Hepatic stellate cell (primary cell): ENCODE data around the gene MEF2D.
A peak's percentile ranks its signal among the peaks of the same experiment; 100 is the strongest.

ENCODE experiments used
- DNase-seq: peaks from one replicate; pipeline ENCODE4 v3.0.0; 2011; ENCODE audit warnings: low spot score

MEF2D gene

GRCh38 chr1:156499842-156500542, 583 bp downstream of the MEF2D start:
- no peak for DNase-seq

DNA sequence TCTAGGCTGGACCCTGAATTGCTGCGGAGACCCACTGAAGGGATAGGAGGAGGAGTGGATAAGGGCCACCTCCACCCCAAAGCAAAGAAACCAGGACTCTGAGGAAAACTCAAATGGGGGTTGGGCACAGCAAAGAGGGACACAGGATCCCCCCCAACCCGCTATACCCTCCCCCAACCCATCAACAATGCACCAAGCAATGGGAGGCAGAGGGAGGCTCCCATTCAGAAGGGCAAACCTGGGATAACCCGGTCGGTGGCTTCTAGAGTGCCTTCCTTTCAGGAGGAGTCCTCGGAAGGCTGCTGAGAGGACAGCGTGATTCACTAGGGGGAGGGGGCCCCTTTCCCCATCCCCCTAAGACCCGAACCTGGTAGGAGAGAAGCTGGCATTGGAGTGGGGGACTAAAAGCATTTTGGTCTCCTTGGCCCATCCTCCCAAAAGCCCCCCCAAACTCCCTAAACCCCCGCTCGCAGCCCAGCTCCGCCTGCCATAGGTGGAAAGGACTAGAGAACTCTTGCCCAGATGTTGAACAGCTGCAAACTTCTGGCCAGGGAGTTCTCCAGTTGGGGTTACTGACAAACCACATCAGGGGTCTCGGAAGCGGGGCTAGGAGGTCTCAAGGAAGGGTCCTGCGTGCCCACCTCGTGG, 1.3 kb downstream of the MEF2D start:
- DNase-seq: no peak

DNA sequence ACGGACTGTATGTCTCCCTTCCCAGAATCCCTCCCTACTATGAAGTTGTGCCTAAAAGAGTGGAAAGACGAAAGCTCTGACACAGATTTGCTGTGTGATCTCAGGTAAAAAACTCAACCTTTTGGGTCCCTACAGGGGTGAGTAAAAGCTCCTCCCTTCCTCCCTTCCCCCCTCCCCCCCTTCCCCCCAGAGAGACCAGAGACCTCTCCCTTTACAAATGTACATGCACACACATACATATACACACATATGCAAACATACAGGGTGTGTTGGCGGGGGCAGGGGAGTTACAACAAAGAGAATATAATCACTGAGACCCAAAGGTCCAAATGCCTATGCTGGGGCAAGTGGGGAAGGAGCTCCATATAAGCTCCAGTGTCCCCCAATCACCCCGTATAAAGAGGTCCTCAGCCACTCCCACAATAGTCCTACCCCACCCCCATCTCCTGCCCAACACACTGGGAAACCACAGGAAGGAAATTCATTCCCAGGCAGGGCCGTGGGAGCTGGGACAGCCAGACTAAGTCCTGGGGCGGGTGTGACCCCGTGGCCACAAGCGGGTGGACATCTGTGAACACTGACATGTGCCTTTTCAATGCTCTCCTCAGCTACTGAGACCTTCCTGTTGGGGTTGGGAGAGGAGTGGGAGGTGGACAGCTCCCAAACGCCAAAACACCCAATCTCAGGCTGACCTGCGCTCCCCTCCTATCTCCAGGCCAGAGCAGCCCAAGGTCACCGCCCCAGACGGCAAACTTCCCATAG, 2.0 kb downstream of the MEF2D start:
- no peak for DNase-seq

DNA sequence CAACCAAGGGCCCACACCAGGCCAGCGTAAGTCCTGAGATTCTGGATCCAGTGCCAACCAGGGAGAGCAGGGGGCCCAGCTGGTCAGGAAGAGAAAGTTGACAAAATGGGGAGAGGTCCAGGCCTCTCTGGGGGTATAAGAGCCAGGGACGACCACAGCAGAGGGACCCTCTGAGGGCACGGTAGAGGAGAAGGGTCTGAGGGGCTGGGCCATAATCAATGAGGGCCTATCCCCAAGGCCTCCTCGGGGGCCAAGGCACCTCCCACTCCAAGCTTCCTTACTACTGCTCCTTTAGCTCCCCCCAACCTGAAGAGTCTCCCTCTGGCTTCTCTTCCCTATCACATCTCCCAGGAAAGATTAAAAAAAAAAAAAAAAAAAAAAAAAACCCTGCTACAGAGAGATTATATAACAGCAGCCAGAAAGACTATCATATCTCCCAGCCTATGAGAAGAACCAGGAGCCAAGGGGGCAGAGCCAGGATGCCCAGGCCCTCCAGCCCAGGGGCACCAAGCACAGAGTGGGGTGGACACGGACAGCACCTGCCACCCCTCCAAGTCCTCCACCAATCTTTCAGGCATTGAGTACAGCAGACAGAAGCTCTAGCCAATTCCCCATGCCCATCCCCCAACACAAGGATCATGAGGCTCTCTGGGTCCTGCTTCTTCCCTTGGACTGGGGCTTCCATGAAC, 2.7 kb downstream of the MEF2D start:
- DNase-seq: no peak

DNA sequence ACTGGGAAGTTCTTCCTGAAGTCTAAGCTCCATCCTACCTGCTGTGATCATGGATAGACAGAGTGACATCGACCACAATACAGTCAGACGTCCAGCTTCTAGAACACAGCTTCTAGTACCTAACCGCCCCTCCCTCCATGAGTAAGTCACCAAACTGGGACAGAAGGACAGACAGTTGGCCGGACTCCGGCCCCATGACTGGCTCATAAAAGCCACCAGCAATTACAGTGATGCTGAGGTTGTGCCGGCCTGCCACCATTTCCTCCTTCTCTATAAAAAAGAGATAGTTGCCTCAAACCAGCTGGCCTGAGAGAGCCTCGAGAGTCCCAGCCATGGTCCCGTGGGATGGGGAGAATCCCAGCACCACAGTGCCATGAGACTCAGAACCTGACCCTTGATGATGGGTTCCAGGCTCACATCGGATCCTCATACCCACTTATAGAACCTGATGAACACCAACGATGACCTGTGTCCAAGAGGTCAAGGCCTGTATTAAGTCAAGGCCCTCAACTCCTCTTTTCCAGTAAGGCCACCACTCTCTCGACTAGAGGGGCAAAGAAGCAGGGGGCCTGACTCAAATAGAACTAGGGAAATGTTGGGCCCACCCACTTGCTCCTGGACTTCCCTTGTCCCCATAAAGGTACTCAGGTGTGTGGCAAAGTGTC, 3.4 kb downstream of the MEF2D start:
- no peak for DNase-seq

- no peak for DNase-seq
These were observed 4.3 kb downstream of the MEF2D start for GRCh38 chr1:156496211-156496761.

GRCh38 chr1:156495401-156496140, 5.0 kb downstream of the MEF2D start:
- no peak for DNase-seq

DNA sequence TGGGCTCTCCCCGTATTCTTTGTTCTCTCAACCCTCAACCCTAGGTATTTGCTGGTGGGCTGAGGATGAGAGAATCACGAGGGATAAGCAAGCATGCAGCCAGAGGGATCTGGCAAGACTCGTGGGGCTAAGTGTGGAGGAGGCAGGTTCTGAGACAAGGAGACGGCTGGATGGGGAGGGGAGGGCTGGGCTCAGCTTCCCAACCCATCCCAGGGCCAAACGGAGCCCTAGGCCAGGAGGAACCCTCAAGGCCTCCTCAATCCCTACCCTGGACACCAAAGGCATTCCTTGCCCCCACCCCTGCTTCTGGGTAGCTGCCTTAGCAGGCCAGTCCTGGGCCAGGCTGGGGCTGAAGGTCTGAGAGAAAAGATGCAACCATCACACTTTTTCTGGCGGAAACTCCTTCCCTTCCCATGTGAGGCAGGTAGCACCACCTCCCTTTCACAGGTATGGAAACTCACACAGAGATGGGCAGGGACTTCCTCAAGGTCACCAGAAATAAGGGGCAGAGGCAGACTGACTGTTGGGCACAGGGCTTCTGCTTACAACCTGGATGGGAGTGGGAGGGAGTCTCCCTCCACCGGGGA, 6.2 kb downstream of the MEF2D start:
- DNase-seq: no peak

DNA sequence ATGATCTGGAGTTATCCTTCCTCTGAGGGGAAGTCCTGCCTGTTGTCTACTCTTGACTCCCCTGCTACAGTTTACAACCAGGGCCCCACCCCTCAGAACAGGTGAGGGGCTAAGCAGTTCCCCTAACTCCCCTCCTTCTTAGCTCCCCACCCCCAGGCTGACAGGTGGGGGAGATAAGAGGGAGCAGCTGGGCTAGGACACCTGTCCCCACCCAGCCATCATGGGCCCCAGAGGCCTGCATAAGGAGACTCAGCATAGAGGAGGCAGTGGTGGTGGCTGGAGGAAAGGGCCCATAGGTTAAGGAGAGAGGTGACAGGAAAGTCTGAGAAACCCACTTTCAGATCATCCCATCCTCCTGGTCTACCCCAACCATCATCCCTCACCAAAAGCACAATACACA, 6.8 kb downstream of the MEF2D start:
- no peak for DNase-seq

GRCh38 chr1:156493154-156493631, 7.4 kb downstream of the MEF2D start:
- DNase-seq: no peak

DNA sequence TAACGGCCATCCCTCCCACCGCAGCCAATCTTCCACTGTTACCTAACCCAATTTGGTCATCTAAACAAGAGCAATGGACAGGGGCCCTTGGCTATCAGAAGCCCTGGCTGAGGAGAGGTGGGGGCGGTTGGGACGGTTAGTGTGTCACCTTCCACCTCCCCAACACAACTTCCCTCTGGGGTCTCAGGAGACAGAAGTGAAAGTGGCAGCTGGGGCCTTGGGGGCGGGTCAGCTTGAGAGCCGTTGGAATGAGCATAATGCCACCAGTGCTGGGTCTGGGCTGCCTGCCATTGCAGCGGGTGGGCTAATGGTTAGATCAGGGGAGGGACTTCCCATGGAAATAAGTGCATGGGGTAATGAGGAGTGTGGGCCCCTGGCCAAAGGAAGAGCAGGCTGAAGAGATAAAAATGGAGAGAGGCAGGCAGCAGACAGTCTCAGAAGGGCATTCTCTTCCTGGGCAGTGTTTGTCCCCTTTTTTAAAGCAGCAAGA, 7.9 kb downstream of the MEF2D start:
- no peak for DNase-seq

GRCh38 chr1:156492013-156492590, 8.5 kb downstream of the MEF2D start:
- no peak for DNase-seq

- DNase-seq: no peak
These were observed 9.2 kb downstream of the MEF2D start for GRCh38 chr1:156491151-156491949.

DNA sequence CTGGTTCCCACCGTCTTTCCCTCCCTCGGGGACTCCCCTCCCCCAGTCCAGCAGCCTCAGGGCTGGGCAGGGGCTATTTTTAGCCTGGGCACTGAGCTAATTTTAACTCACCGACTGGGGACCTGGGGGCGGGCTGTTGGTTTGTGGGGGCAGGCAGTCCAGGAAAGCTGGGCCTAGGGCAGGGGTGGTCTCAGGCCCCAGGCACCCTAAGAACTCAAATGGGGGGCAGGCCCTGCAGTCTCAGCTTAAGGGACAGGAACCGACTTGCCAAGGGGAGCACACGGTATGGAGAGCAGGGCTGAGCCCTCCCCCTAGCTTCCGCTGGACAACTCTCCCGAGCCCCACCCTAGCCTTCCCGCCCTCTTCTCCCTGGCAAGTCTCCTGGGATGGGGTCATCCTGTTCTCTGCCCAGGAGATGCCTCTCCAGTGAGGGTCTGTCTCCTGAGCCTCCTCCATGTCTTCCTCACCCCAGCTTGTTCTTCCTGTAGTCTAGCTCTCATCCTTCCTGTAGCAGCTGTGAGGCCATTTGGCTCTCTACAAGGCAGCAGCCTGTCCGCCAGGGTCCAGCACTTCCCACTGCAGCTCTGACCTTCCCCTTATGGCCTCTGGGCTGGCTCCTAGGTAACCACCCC, 10.1 kb downstream of the MEF2D start:
- peak; percentile 86 for DNase-seq

- DNase-seq: no peak
These were observed 10.7 kb downstream of the MEF2D start for GRCh38 chr1:156489935-156490293.

GRCh38 chr1:156489166-156489934, 11.2 kb downstream of the MEF2D start:
- DNase-seq: peak; percentile 69

DNA sequence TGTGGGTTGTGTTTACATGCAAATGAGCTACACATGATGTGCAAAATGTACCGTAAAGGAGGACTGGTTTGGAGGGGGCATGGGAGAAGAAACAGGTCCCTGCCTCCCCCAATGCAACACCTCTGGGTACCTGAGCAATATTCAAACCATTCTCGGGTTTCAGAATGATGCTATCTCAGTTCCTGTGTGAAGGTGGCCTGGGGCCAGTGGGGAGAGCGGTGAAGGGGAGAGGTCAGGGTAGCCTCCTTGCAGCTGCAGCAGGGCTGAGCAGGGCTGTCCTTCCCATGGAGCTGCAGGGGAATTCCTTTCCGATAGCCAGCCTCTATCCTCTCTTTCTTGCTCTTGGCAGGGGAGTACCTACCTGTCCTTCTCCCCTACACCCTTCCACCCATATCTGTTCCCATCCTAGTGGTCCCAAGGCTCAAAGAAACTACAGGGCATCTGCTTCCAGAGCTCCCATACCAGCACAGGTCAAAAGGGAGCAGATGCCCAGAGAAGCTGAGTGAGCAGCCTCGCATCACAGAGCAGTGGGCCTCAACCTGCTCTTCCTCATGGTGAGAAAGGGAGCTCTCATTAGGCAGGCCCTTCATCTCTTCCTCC, 11.9 kb downstream of the MEF2D start:
- DNase-seq: no peak
